Fibroblast of lung (primary cell): ENCODE measurements around the gene NUP93. TPM values are rescaled to one million over a fixed set of nuclear protein-coding genes. Genes with fewer than 3 reads are reported as not detected.

Experiments
- DNase-seq, 2 donors: peaks; one replicate each; pipeline versions ENCODE4 v3.0.0 to v3.0.0-alpha.2; 2010; ENCODE audit warnings: low read depth in 2 of 2
- H2AFZ ChIP-seq: 2 replicates; pipeline ENCODE4 v1.5.1; 2012; ENCODE audit warnings: low read length, control low read depth, inconsistent platforms
- H3K27ac ChIP-seq: 2 replicates; pipeline ENCODE4 v1.5.1; 2011; ENCODE audit warnings: low read length, control low read depth; ENCODE audit not compliant: insufficient read depth
- H3K27me3 ChIP-seq: 2 replicates; pipeline ENCODE4 v1.5.1; 2011; ENCODE audit warnings: mild to moderate bottlenecking, low read length; ENCODE audit not compliant: control insufficient read depth, insufficient read depth
- H3K36me3 ChIP-seq: 2 replicates; pipeline ENCODE4 v1.5.1; 2011; ENCODE audit warnings: low read length; ENCODE audit not compliant: control insufficient read depth, insufficient read depth
- H3K4me1 ChIP-seq: 2 replicates; pipeline ENCODE4 v1.5.1; 2011; ENCODE audit warnings: low read length; ENCODE audit not compliant: control insufficient read depth, insufficient read depth; ENCODE audit errors: extremely low read depth
- H3K4me2 ChIP-seq: 2 replicates; pipeline ENCODE4 v1.5.1; 2011; ENCODE audit warnings: low read length, control low read depth; ENCODE audit not compliant: insufficient read depth; ENCODE audit errors: extremely low read depth
- H3K4me3 ChIP-seq, 4 experiments: fragments of 200-600 bp in 1 of 4; sonication (generic) in 1 of 4; replicated peaks in 1 of 4; 2 replicates each; pipeline ENCODE4 v1.5.1; 2011 to 2016; ENCODE audit warnings: low read length in 4 of 4, low read depth in 3 of 4, mild to moderate bottlenecking in 3 of 4, control low read depth in 2 of 4, inconsistent platforms in 1 of 4, mixed read lengths in 1 of 4; ENCODE audit not compliant: insufficient read depth in 1 of 4; ENCODE audit errors: control extremely low read depth in 1 of 4
- H3K79me2 ChIP-seq: 2 replicates; pipeline ENCODE4 v1.5.1; 2012; ENCODE audit warnings: mild to moderate bottlenecking, low read length, inconsistent platforms; ENCODE audit not compliant: control insufficient read depth, insufficient read depth
- H3K9ac ChIP-seq: 2 replicates; pipeline ENCODE4 v1.5.1; 2011; ENCODE audit warnings: mild to moderate bottlenecking, low read length, control low read depth; ENCODE audit not compliant: insufficient read depth
- H3K9me3 ChIP-seq: 2 replicates; pipeline ENCODE4 v1.5.1; 2012; ENCODE audit warnings: low read depth, low read length; ENCODE audit not compliant: control insufficient read depth, insufficient read depth
- H4K20me1 ChIP-seq: 2 replicates; pipeline ENCODE4 v1.5.1; 2011; ENCODE audit warnings: low read length; ENCODE audit not compliant: control insufficient read depth, insufficient read depth; ENCODE audit errors: extremely low read depth
- EZH2 ChIP-seq: IDR thresholded peaks from 2 replicates; pipeline ENCODE4 v1.5.1; 2012; ENCODE audit warnings: low read length, control low read depth, mild to moderate bottlenecking; ENCODE audit errors: missing control alignments
- polyA plus RNA-seq, 2 donors: library from polyadenylated mRNA; depleted of rRNA in 1 of 2; stranded (reverse) in 1 of 2; unstranded in 1 of 2; fragments of >200 nt; gene quantifications; 2 replicates each; pipeline ENCODE4 v1.2.1, GENCODE V29; 2011 to 2012; ENCODE audit warnings: missing spikeins in 1 of 2
- total RNA-seq: library from RNA; depleted of rRNA; stranded (reverse); fragments of >200 nt; gene quantifications from 2 replicates; pipeline ENCODE4 v1.2.1, GENCODE V29; 2014
- TF ChIP-seq, protein P1 (sequence below), 2 donors: IDR thresholded peaks in 1 of 2; conservative IDR thresholded peaks in 1 of 2; 1 replicate in 1 of 2; 2 replicates in 1 of 2; pipeline ENCODE4 v1.5.1; 2011 to 2012; ENCODE audit warnings: low read length in 2 of 2, control low read depth in 1 of 2, inconsistent platforms in 1 of 2, low read depth in 1 of 2, mild to moderate bottlenecking in 1 of 2

NUP93 gene
- total and polyA plus RNA-seq, 2 donors (not counting 1 experiment from before 2014, with no cell fraction given) = 37.6 to 42.9 TPM

DNA sequence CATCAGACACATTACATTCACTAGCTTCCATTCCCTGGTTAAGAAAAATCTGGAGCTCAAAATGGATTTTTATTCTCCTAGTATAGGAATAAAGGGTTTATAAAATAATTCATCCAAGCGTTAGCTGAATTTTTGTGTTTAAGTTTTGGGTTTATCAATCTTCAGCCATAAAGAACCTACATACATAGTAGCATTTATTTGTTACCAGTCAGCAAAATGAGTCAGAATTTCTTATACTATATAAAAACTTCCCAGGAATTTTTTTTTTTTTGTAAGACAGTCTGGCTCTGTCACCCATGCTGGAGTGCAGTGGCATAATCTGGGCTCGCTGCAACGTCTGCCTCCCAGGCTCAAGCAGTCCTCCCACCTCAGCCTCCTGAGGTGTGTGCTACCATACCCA lies 94.9 kb downstream of the NUP93 start:
- H3K4me2 ChIP-seq = no peak overlapping the region
- no peaks in the 10 kb centered on the region for H3K9me3 ChIP-seq
- no peak overlapping the region for H3K27ac ChIP-seq
- no peaks in the 10 kb centered on the region for H3K4me1 ChIP-seq
- no peak overlapping the region for H2AFZ ChIP-seq
- no peak for TF ChIP-seq EZH2
- TF ChIP-seq, protein P1, sequence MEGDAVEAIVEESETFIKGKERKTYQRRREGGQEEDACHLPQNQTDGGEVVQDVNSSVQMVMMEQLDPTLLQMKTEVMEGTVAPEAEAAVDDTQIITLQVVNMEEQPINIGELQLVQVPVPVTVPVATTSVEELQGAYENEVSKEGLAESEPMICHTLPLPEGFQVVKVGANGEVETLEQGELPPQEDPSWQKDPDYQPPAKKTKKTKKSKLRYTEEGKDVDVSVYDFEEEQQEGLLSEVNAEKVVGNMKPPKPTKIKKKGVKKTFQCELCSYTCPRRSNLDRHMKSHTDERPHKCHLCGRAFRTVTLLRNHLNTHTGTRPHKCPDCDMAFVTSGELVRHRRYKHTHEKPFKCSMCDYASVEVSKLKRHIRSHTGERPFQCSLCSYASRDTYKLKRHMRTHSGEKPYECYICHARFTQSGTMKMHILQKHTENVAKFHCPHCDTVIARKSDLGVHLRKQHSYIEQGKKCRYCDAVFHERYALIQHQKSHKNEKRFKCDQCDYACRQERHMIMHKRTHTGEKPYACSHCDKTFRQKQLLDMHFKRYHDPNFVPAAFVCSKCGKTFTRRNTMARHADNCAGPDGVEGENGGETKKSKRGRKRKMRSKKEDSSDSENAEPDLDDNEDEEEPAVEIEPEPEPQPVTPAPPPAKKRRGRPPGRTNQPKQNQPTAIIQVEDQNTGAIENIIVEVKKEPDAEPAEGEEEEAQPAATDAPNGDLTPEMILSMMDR (conservative IDR thresholded peaks at IDR 0.05 in 1 of 2, IDR thresholded peaks at IDR 0.05 in 1 of 2; ENCODE audit: low read depth in 1 of 2, low read length in 2 of 2) = no peak
- H3K79me2 ChIP-seq = no peaks in the 10 kb centered on the region
- no peaks in the 10 kb centered on the region for H4K20me1 ChIP-seq
- DNase-seq = no peak
- no peaks in the 10 kb centered on the region for H3K27me3 ChIP-seq
- no peak overlapping the region for H3K9ac ChIP-seq
- H3K36me3 ChIP-seq = peaks cover 6% of the 10 kb centered on the region
- H3K4me3 ChIP-seq = no peak overlapping the region

DNA sequence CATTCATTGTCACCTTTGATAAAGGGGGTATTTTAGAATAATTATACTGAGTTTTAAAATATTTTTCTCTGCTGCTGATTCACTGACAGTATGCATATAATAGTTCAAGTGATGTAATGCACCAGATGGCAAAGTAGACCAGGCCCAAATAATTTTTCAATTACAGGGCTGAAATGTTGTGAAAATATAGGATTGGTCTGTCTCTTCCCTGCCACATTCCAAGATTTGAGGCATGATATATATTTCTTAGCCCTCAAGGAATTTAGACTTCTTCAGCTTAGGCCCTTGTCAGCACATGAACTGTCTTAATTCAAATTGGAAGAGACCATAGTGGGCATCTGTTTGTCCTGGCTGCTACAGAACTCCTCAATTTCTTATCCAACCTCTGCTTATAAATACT lies 95.9 kb downstream of the NUP93 start:
- Histone ChIP-seq H3K79me2 (no peaks in the 10 kb centered on the region), H3K4me3 (no peak overlapping the region), H3K9ac (no peak overlapping the region), H3K36me3 (peaks cover 6% of the 10 kb centered on the region), H3K27me3 (no peaks in the 10 kb centered on the region), H3K4me2 (no peak overlapping the region), H2AFZ (no peak overlapping the region), H3K27ac (no peak overlapping the region), H3K4me1 (no peaks in the 10 kb centered on the region), H3K9me3 (no peaks in the 10 kb centered on the region), H4K20me1 (no peaks in the 10 kb centered on the region)
- no peak for DNase-seq
- TF ChIP-seq EZH2 = no peak
- TF ChIP-seq, protein P1 (conservative IDR thresholded peaks at IDR 0.05 in 1 of 2, IDR thresholded peaks at IDR 0.05 in 1 of 2; ENCODE audit: low read depth in 1 of 2, low read length in 2 of 2) = no peak

DNA sequence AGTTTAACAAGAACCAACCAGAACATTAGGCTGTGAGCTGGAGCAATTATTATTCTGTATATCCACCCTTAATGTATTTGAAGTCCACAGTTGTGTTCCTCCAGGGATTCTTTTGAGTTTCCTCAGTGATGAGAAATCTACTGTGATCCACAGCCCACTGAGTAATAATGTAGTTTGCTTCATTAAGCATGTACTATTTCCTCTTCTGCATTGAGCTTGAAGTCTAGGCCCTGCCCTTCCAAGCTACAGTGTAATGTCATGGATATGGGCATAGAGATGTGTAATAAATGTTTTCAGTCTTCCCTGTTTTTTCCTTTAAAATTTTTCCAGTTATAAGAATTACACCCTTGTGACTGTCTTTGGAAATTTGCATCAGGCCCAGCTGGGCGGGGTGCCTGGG lies 98.7 kb downstream of the NUP93 start:
- Histone ChIP-seq H3K4me1 (no peaks in the 10 kb centered on the region), H2AFZ (no peak overlapping the region), H4K20me1 (no peaks in the 10 kb centered on the region), H3K27me3 (no peaks in the 10 kb centered on the region), H3K9me3 (no peaks in the 10 kb centered on the region), H3K36me3 (peaks cover 12% of the 10 kb centered on the region), H3K27ac (no peak overlapping the region), H3K9ac (no peak overlapping the region), H3K4me3 (no peak overlapping the region), H3K4me2 (no peak overlapping the region), H3K79me2 (no peaks in the 10 kb centered on the region)
- DNase-seq = peak in 1 of 2 donors; percentile 37
- TF ChIP-seq, protein P1 (conservative IDR thresholded peaks at IDR 0.05 in 1 of 2, IDR thresholded peaks at IDR 0.05 in 1 of 2; ENCODE audit: low read depth in 1 of 2, low read length in 2 of 2) = no peak
- TF ChIP-seq EZH2 = no peak
